Calu3 (cell line): ENCODE results near the gene LSM6. TPM values are rescaled to one million over a fixed set of nuclear protein-coding genes. Genes with fewer than 3 reads are reported as not detected.

Experiments
- BruUV-seq: library from RNA; stranded (reverse); fragments of 400-500 nt; replicated peaks from 2 replicates; lab custom pipeline; 2021; lab: Mats Ljungman, UMichigan
- CTCF ChIA-PET: fragments of 300-600 bp; sonication (Branson Sonifier 250); formaldehyde crosslinking; loops from one replicate; lab custom pipeline; 2022; ENCODE audit warnings: antibody characterized with exemption; lab: Charles Lee
- DNase-seq: peaks from one replicate; pipeline ENCODE4 v3.0.0; 2022
- H3K27ac Mint-ChIP-seq: one replicate; pipeline ENCODE4 v1.8.0; 2022; ENCODE audit warnings: mixed read lengths; ENCODE audit not compliant: unreplicated experiment
- H3K27me3 Mint-ChIP-seq: one replicate; pipeline ENCODE4 v1.8.0; 2022; ENCODE audit warnings: mixed read lengths; ENCODE audit not compliant: unreplicated experiment
- H3K36me3 Mint-ChIP-seq: one replicate; pipeline ENCODE4 v1.8.0; 2022; ENCODE audit warnings: mild to moderate bottlenecking, moderate library complexity, mixed read lengths; ENCODE audit not compliant: insufficient read depth, unreplicated experiment
- H3K4me1 Mint-ChIP-seq: one replicate; pipeline ENCODE4 v1.8.0; 2022; ENCODE audit warnings: mild to moderate bottlenecking, low read depth, mixed read lengths; ENCODE audit not compliant: unreplicated experiment
- H3K4me3 Mint-ChIP-seq: one replicate; pipeline ENCODE4 v1.8.0; 2022; ENCODE audit warnings: mild to moderate bottlenecking, low read depth, moderate library complexity, mixed read lengths; ENCODE audit not compliant: unreplicated experiment
- H3K9me3 Mint-ChIP-seq: one replicate; pipeline ENCODE4 v1.8.0; 2022; ENCODE audit warnings: low read depth, mixed read lengths; ENCODE audit not compliant: unreplicated experiment
- intact Hi-C: fragments of 100-400 bp; cut with micrococcal nuclease; formaldehyde crosslinking; loops from one replicate; pipeline ENCODE4 v1.10.0; 2022; ENCODE audit not compliant: unreplicated experiment
- total RNA-seq: library from RNA; stranded (reverse); gene quantifications from 2 replicates; pipeline ENCODE4 v1.2.3, GENCODE V29; 2022
- TF ChIP-seq, protein P1 (sequence below): fragments of 200-600 bp; IDR thresholded peaks from one replicate; pipeline ENCODE4 v1.8.0; 2022; ENCODE audit warnings: antibody characterized with exemption; ENCODE audit not compliant: unreplicated experiment

The LSM6 gene
- total RNA-seq, 1 experiment from 2014 or later: 37.1 TPM

DNA sequence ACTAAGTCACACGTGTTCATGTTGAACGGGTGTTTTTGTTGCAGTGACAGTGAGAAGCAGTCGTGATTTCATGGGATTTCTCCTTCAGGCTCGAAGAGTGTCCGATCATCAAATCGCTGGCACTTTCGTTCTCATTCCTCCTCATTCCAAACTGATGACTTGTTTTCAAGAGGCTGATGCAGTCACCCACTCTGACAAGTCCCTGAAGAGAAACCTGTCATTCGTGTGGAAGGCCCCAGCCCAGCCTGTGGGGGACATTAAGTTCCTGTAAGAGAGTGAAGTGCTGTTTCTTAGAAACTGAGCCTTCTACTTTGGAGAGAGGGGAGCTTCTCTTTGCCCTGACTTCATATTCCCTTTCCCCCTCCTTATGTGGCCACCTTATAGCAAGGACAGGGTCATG, 46.8 kb downstream of the LSM6 start:
- Mint-ChIP-seq H3K27ac (no peak overlapping the region), H3K36me3 (no peaks in the 10 kb centered on the region), H3K9me3 (no peaks in the 10 kb centered on the region), H3K4me1 (no peaks in the 10 kb centered on the region), H3K4me3 (peak overlapping the region; percentile 47), H3K27me3 (no peaks in the 10 kb centered on the region)
- intact Hi-C loops: no loop called here
- peak; percentile 16 for DNase-seq
- CTCF ChIA-PET: no interaction called here
- TF ChIP-seq, protein P1, sequence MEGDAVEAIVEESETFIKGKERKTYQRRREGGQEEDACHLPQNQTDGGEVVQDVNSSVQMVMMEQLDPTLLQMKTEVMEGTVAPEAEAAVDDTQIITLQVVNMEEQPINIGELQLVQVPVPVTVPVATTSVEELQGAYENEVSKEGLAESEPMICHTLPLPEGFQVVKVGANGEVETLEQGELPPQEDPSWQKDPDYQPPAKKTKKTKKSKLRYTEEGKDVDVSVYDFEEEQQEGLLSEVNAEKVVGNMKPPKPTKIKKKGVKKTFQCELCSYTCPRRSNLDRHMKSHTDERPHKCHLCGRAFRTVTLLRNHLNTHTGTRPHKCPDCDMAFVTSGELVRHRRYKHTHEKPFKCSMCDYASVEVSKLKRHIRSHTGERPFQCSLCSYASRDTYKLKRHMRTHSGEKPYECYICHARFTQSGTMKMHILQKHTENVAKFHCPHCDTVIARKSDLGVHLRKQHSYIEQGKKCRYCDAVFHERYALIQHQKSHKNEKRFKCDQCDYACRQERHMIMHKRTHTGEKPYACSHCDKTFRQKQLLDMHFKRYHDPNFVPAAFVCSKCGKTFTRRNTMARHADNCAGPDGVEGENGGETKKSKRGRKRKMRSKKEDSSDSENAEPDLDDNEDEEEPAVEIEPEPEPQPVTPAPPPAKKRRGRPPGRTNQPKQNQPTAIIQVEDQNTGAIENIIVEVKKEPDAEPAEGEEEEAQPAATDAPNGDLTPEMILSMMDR: no peak
- BruUV-seq: no TSS peak

DNA sequence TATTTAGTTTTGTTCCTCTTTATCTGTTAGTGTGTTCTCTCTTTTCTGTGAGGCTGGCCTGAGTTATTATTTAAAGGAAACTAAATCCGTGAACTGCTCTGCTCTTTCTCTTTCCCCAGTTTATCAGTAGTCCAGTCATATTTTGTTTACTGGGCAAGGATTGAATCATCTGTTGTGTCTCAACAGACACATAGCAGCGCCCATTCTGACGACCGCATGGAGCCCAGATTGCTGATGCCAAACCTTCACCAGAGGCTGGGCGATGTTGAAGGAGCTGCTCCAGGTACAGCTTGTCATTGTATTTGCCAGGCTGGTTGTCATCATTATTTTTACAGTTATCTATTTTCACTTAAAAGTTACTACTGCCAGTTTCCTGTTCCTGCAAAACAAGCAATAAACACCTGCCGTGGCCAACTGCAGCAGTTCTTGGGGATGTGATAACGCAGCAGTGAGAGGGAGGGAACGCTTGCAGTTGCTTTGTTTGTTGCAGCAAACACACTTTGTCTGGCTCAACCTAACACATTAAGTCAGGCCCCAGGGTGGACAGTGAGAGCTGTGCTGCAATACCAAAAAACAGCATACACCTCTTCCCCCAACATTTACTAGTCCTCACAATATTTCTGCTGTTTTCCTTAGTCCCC, 48.9 kb downstream of the LSM6 start:
- intact Hi-C loops: no loop called here
- no peaks in the 10 kb centered on the region for H3K36me3 Mint-ChIP-seq
- no peaks in the 10 kb centered on the region for H3K9me3 Mint-ChIP-seq
- H3K27me3 Mint-ChIP-seq: no peaks in the 10 kb centered on the region
- H3K4me1 Mint-ChIP-seq: no peaks in the 10 kb centered on the region
- no peak overlapping the region for H3K4me3 Mint-ChIP-seq
- TF ChIP-seq, protein P1: no peak
- CTCF ChIA-PET: no interaction called here
- DNase-seq: no peak
- H3K27ac Mint-ChIP-seq: no peak overlapping the region
- BruUV-seq: no TSS peak

DNA sequence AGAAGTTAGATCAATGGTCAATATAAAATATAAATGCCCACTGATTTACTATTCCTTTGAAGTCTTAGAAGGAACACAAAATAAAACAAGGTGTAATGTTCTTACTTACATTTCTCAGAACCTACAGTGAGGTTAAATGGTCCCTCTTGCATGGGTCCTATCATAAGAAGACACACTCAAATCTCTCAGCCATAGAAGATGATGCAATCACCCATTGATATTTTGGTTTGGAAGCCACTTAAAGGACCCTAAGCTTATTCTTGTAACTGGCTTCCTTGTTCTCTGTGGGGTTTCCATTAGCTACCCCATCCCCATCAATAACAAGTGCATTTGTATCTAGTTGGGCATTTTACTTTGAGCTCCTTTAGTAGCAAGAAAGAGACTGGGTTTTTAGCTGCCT, 53.9 kb downstream of the LSM6 start:
- no TSS peak for BruUV-seq
- no peaks in the 10 kb centered on the region for H3K36me3 Mint-ChIP-seq
- intact Hi-C loops: no loop called here
- TF ChIP-seq, protein P1: no peak
- H3K9me3 Mint-ChIP-seq: no peaks in the 10 kb centered on the region
- DNase-seq: no peak
- CTCF ChIA-PET: no interaction called here
- H3K4me1 Mint-ChIP-seq: peaks cover 10% of the 10 kb centered on the region
- no peak overlapping the region for H3K27ac Mint-ChIP-seq
- no peak overlapping the region for H3K4me3 Mint-ChIP-seq
- no peaks in the 10 kb centered on the region for H3K27me3 Mint-ChIP-seq

DNA sequence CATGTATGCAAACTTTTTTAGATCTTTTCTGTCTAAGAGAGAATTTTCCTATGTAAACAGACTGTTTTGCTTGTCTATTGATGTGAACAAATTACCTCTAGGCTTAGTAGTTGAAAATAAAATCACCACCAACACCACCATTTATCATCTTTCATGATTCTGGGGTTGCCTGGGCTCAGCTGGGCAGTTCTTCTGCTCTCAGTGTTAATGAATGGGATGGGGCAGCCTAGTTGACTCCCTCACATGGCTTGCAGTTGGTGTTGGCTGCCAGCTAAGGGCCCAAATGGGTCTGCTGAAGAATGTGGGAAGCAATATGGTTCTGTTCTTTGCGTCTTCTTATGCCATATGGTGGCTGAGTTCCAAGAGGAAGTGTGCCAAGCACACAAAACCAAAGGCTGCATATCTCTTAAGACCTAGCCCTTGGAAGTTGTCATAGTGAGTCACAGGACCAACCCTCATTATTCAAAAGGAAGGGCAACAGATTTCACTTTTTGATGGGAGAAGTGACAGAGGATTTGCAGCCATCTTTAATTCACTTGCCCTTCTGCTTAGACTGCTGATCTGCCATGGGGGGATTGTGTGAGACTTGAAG, 56.7 kb downstream of the LSM6 start:
- no peaks in the 10 kb centered on the region for H3K9me3 Mint-ChIP-seq
- H3K4me1 Mint-ChIP-seq: peaks cover 10% of the 10 kb centered on the region
- no peak overlapping the region for H3K27ac Mint-ChIP-seq
- TF ChIP-seq, protein P1: no peak
- no peaks in the 10 kb centered on the region for H3K27me3 Mint-ChIP-seq
- no TSS peak for BruUV-seq
- intact Hi-C loops: no loop called here
- H3K36me3 Mint-ChIP-seq: no peaks in the 10 kb centered on the region
- peak; percentile 26 for DNase-seq
- CTCF ChIA-PET: no interaction called here
- no peak overlapping the region for H3K4me3 Mint-ChIP-seq
